ENCODE results near the gene TAS2R43.

GRCh38 chr12:11134305-11134704 lies 42.2 kb upstream of the TAS2R43 start, which contains the start of gene TAS2R30:
- TF ChIP-seq CTCF (IDR thresholded peaks at IDR 0.05; ENCODE audit: poor library complexity) (no peak), EZH2 (IDR thresholded peaks at IDR 0.05; ENCODE audit: borderline replicate concordance) (no peak)

Measured in hepatocyte (in vitro differentiated cells).